Loucy (cell line): ENCODE measurements around the gene ARHGAP6.

Source experiments
- EZH2phosphoT487 ChIP-seq: fragments of 200-600 bp; IDR thresholded peaks from 2 replicates; pipeline ENCODE4 v1.6.1; 2018; ENCODE audit warnings: antibody characterized with exemption, mild to moderate bottlenecking, moderate library complexity, borderline replicate concordance
- TF ChIP-seq, protein P1 (sequence below): fragments of 200-600 bp; sonication (generic); conservative IDR thresholded peaks from 2 replicates; pipeline ENCODE4 v1.5.1; 2014; ENCODE audit warnings: mild to moderate bottlenecking, antibody characterized with exemption, low read length

DNA sequence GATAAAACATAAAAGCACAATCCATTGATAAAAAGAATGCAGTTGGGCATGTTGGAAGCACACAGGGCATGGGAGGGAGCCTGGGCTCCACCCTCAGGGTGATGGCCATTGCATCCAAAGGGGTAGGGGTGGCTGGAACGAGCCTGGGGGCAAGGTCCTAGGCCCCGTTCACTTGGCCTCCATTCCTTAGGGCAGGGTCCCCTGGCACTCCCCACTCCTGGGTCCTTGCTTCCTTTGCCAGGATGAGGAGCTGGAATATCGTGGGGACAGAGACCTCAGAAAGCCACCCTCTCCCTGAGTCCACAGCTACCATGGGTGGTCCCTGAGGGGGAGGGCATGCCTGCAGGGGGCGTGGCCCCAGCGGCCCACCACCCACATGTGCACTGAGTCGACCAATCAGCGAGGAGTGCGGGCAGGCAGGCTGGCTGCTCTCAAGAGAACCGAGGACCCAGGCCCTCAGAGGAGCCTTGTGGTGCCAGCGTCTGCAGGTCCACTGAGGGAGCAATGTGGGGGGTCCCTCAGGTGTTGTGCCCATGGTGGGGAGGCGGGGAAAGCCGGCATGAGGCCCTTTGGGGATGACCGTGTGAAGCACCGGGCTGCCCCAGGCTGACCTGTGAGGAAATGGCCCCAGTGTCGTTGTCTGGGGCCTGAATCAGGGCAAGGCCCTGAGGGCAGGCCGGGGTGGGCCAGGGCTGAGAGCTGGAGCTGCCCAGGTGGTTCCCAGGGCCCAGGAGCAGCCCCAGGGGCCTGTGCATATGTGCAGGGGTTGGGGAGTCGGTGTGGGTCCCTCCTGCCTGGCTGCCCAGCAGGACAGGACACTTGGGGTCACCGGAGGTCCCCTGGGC, 451.2 kb downstream of the ARHGAP6 start:
- TF ChIP-seq, protein P1, sequence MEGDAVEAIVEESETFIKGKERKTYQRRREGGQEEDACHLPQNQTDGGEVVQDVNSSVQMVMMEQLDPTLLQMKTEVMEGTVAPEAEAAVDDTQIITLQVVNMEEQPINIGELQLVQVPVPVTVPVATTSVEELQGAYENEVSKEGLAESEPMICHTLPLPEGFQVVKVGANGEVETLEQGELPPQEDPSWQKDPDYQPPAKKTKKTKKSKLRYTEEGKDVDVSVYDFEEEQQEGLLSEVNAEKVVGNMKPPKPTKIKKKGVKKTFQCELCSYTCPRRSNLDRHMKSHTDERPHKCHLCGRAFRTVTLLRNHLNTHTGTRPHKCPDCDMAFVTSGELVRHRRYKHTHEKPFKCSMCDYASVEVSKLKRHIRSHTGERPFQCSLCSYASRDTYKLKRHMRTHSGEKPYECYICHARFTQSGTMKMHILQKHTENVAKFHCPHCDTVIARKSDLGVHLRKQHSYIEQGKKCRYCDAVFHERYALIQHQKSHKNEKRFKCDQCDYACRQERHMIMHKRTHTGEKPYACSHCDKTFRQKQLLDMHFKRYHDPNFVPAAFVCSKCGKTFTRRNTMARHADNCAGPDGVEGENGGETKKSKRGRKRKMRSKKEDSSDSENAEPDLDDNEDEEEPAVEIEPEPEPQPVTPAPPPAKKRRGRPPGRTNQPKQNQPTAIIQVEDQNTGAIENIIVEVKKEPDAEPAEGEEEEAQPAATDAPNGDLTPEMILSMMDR = no peak
- no peak for TF ChIP-seq EZH2phosphoT487
